ENCODE data around the gene AMZ2. TPM values are rescaled to one million over a fixed set of nuclear protein-coding genes. Genes with fewer than 3 reads are reported as not detected.
"Not testable (repeated sequence)": the region's sequence is repeated elsewhere in the genome, so short reads cannot be mapped to it uniquely, and the experiment has no call there.

AMZ2 gene
- polyA plus RNA-seq, 3 donors = 34.0 to 67.6 (median 67.2) TPM

DNA sequence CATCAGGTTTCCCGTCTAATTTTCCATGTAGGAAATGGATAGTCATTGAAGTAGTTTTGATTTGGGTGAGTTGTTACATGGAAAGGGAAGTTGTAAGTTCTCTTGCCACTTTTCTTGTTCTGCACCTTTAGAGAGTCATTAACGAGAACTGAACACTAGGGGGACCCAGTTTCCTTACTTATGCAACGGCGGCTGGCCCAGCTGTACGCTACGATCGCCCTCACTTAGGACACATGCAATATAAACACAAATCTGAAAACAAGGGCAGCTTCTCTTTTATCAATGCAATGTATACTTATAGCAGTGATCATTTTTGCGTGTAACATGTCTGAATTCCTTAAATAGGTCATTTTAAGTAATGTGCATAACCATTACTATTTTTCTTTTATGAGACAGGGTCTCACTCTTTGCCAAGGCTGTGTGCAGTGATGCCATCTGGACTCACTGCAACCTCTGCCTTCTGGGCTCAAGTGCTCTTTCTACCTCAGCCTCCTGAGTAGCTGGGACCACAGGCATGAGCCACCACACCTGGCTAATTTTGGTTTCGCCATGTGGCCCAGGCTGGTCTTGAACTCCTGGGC is 15.3 kb downstream of the AMZ2 start:
- peaks cover 48 to 55% of the 10 kb centered on the region in 2 donors for H3K36me3 Mint-ChIP-seq
- Histone ChIP-seq H3K27ac (ENCODE audit: low read depth in 1 of 2, low read length in 2 of 2) (peak overlapping the region; percentile 33 to 65), H3K36me3 (replicated peaks in 1 of 2; ENCODE audit: control insufficient read depth in 1 of 2, insufficient read depth in 2 of 2, low read length in 2 of 2) (peaks cover 21 to 34% of the 10 kb centered on the region in 2 donors), H4K20me1 (ENCODE audit: insufficient read depth, low read length) (peaks cover 17% of the 10 kb centered on the region), H3K4me1 (ENCODE audit: control insufficient read depth in 1 of 2, insufficient read depth in 2 of 2, low read length in 2 of 2) (peaks cover 11 to 14% of the 10 kb centered on the region in 2 donors)
- peak overlapping the region; percentile 50 to 85 (median 78) for H3K27ac Mint-ChIP-seq
- not testable (repeated sequence) for H3K9me3 Mint-ChIP-seq; H3K27me3 Mint-ChIP-seq (ENCODE audit: low read depth in 3 of 3); H3K9me3 ChIP-seq (replicated peaks in 1 of 2; ENCODE audit: control insufficient read depth in 1 of 2, insufficient read depth in 1 of 2, low read length in 2 of 2); H3K4me3 Mint-ChIP-seq; H3K9ac ChIP-seq (ENCODE audit: insufficient read depth, low read length, poor library complexity, severe bottlenecking); H3K79me2 ChIP-seq (ENCODE audit: insufficient read depth, low read length); H3K4me3 ChIP-seq (replicated peaks in 1 of 3; ENCODE audit: low read depth in 2 of 3, low read length in 3 of 3); H2AFZ ChIP-seq (ENCODE audit: insufficient read depth, low read depth, low read length, poor library complexity, severe bottlenecking); H3K27me3 ChIP-seq (ENCODE audit: control insufficient read depth in 2 of 2, insufficient read depth in 2 of 2, low read length in 2 of 2); H3K4me2 ChIP-seq (replicated peaks; ENCODE audit: extremely low read depth, low read length, poor library complexity, severe bottlenecking)
- WGBS (ENCODE audit: insufficient coverage) = 100% methylated on average over 1 of the region's 9 CpGs
- H3K4me1 Mint-ChIP-seq = peaks cover 26% of the 10 kb centered on the region
- intact Hi-C loops (cut with micrococcal nuclease) = loop anchor here (5.0 kb wide), 2 partner anchors 134 to 174 kb away; no protein-coding TSS in a partner anchor
- peak; percentile 77 for TF ChIP-seq CTCF (IDR thresholded peaks at IDR 0.05)
- DNase-seq = peak; percentile 36 to 66 (median 63)

DNA sequence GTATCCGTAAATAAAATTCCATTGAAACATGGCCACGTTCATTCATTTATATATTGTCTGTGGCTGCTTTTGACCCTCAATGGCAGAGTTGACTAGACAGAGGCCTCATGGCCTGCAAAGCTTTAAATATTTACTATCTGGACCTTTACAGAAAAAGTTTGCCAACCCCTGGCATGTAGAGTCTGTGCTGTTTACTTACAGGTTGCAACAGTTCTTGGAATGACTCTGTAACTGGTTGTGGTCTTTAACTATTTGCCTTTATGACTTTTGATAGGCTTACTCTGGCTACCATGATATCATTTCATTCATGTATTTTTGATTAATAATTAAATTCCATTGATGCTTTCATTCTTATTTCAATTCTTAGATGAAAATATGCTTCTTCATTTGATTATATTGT is 18.0 kb downstream of the AMZ2 start:
- H3K27ac Mint-ChIP-seq; H3K9ac ChIP-seq (ENCODE audit: insufficient read depth, low read length, poor library complexity, severe bottlenecking); H3K4me1 ChIP-seq (ENCODE audit: control insufficient read depth in 1 of 2, insufficient read depth in 2 of 2, low read length in 2 of 2); H3K4me3 ChIP-seq (replicated peaks in 1 of 3; ENCODE audit: low read depth in 2 of 3, low read length in 3 of 3); H3K9me3 ChIP-seq (replicated peaks in 1 of 2; ENCODE audit: control insufficient read depth in 1 of 2, insufficient read depth in 1 of 2, low read length in 2 of 2); DNase-seq; H3K27ac ChIP-seq (ENCODE audit: low read depth in 1 of 2, low read length in 2 of 2); H2AFZ ChIP-seq (ENCODE audit: insufficient read depth, low read depth, low read length, poor library complexity, severe bottlenecking); intact Hi-C loops (cut with micrococcal nuclease); H3K4me3 Mint-ChIP-seq; H3K9me3 Mint-ChIP-seq; H3K79me2 ChIP-seq (ENCODE audit: insufficient read depth, low read length); H3K27me3 Mint-ChIP-seq (ENCODE audit: low read depth in 3 of 3); H3K27me3 ChIP-seq (ENCODE audit: control insufficient read depth in 2 of 2, insufficient read depth in 2 of 2, low read length in 2 of 2); H3K4me2 ChIP-seq (replicated peaks; ENCODE audit: extremely low read depth, low read length, poor library complexity, severe bottlenecking): not testable (repeated sequence)
- peaks cover 35% of the 10 kb centered on the region for H4K20me1 ChIP-seq (ENCODE audit: insufficient read depth, low read length)
- peaks cover 37 to 57% of the 10 kb centered on the region in 2 donors for H3K36me3 ChIP-seq (replicated peaks in 1 of 2; ENCODE audit: control insufficient read depth in 1 of 2, insufficient read depth in 2 of 2, low read length in 2 of 2)
- WGBS (ENCODE audit: insufficient coverage) = no CpG with 5 or more reads among the region's 2 CpGs
- peaks cover 53 to 73% of the 10 kb centered on the region in 2 donors for H3K36me3 Mint-ChIP-seq
- peaks cover 11% of the 10 kb centered on the region for H3K4me1 Mint-ChIP-seq
